Measurements from ENCODE around the gene RPS6KC1.

DNA sequence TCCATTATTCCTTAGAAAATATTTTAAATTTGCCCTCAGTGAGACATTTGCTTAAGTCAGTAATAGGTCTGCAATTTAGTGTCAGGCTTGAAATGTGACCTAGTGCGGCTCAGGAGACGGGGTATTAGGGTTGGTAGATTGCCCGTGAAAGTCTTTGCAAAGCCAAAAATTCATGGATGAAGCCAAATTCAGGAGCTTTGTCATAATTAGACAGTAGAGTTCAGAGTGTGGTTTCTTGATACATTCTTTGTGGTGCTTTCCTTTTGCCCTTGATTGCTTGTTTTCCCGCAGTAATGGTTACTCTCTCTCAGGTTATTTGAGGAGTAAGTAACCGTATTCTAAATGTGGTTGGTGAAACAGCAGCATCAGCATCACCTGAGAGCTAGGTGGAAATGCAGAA is 120.7 kb downstream of the RPS6KC1 start:
- TF ChIP-seq POLR2AphosphoS5 (IDR thresholded peaks at IDR 0.05; ENCODE audit: borderline replicate concordance, low read depth, low read length) (no peak), EZH2 (IDR thresholded peaks at IDR 0.05) (no peak)

All from SK-N-MC (cell line).